Activated naive CD8-positive, alpha-beta T cell (primary cell): ENCODE measurements around the gene GTF2H4.
"Not testable (repeated sequence)": the region's sequence is repeated elsewhere in the genome, so short reads cannot be mapped to it uniquely, and the experiment has no call there.

Source experiments
- H3K27ac Mint-ChIP-seq: one replicate; pipeline ENCODE4 v1.8.0; 2021; ENCODE audit warnings: mixed read lengths
- H3K27me3 Mint-ChIP-seq: one replicate; pipeline ENCODE4 v1.8.0; 2021; ENCODE audit warnings: mixed read lengths
- H3K36me3 Mint-ChIP-seq: one replicate; pipeline ENCODE4 v1.8.0; 2021; ENCODE audit warnings: mixed read lengths
- H3K4me1 Mint-ChIP-seq: one replicate; pipeline ENCODE4 v1.8.0; 2021; ENCODE audit warnings: low read depth, mixed read lengths
- H3K4me3 Mint-ChIP-seq: one replicate; pipeline ENCODE4 v1.8.0; 2021; ENCODE audit warnings: mild to moderate bottlenecking, mixed read lengths
- H3K9me3 Mint-ChIP-seq: one replicate; pipeline ENCODE4 v1.8.0; 2021; ENCODE audit warnings: low read depth, mixed read lengths

GTF2H4 gene

GRCh38 chr6:30917041-30917440 lies 9.0 kb downstream of the GTF2H4 start:
- H3K4me3 Mint-ChIP-seq: peak overlapping the region; percentile 51
- H3K9me3 Mint-ChIP-seq: no peaks in the 10 kb centered on the region
- peaks cover 15% of the 10 kb centered on the region for H3K36me3 Mint-ChIP-seq
- H3K27ac Mint-ChIP-seq: no peak overlapping the region
- no peaks in the 10 kb centered on the region for H3K27me3 Mint-ChIP-seq
- H3K4me1 Mint-ChIP-seq: peaks cover 34% of the 10 kb centered on the region

GRCh38 chr6:30917487-30917886 lies 9.5 kb downstream of the GTF2H4 start:
- Mint-ChIP-seq H3K9me3 (no peaks in the 10 kb centered on the region), H3K27me3 (no peaks in the 10 kb centered on the region), H3K4me3 (no peak overlapping the region), H3K36me3 (peaks cover 15% of the 10 kb centered on the region), H3K27ac (no peak overlapping the region), H3K4me1 (peaks cover 34% of the 10 kb centered on the region)

DNA sequence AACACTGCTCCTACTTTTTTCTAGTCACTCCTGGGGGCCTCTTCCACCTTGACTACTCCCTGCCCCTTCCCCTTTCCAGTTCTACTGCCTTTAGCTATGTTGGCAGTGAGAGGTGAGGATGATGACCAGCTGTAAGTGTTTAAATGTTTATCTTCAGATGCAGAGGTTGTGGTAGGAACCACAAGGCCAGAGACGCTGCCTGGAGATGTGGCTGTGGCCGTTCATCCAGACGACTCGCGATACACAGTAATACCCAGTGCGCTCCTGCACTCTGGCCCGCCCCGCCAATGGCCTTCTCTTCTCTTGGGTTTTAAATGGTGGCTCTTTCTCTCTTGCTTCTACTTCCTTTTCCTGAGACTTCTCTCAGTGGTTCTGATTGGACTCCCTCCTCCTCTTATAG lies 10.7 kb downstream of the GTF2H4 start:
- H3K27me3 Mint-ChIP-seq: no peaks in the 10 kb centered on the region
- peaks cover 25% of the 10 kb centered on the region for H3K4me1 Mint-ChIP-seq
- no peak overlapping the region for H3K27ac Mint-ChIP-seq
- H3K36me3 Mint-ChIP-seq: peaks cover 15% of the 10 kb centered on the region
- no peak overlapping the region for H3K4me3 Mint-ChIP-seq
- H3K9me3 Mint-ChIP-seq: no peaks in the 10 kb centered on the region

- H3K4me3 Mint-ChIP-seq: no peak overlapping the region
- no peak overlapping the region for H3K27ac Mint-ChIP-seq
- H3K4me1 Mint-ChIP-seq: peaks cover 3% of the 10 kb centered on the region
- H3K36me3 Mint-ChIP-seq: peaks cover 12% of the 10 kb centered on the region
- H3K27me3 Mint-ChIP-seq: no peaks in the 10 kb centered on the region
- H3K9me3 Mint-ChIP-seq: no peaks in the 10 kb centered on the region
Observed at GRCh38 chr6:30922447-30922852, 14.4 kb downstream of the GTF2H4 start.

GRCh38 chr6:30924040-30924627 lies 16.1 kb downstream of the GTF2H4 start:
- H3K9me3 Mint-ChIP-seq, H3K4me1 Mint-ChIP-seq, H3K27me3 Mint-ChIP-seq, H3K4me3 Mint-ChIP-seq: not testable (repeated sequence)
- Mint-ChIP-seq H3K36me3 (peaks cover 16% of the 10 kb centered on the region), H3K27ac (peak overlapping the region; percentile 50)

- Mint-ChIP-seq H3K27ac (no peak overlapping the region), H3K9me3 (no peaks in the 10 kb centered on the region), H3K36me3 (peaks cover 14% of the 10 kb centered on the region), H3K4me3 (no peak overlapping the region), H3K27me3 (no peaks in the 10 kb centered on the region), H3K4me1 (no peaks in the 10 kb centered on the region)
Observed at GRCh38 chr6:30926644-30927043, 18.6 kb downstream of the GTF2H4 start.

- H3K4me3 Mint-ChIP-seq, H3K4me1 Mint-ChIP-seq, H3K9me3 Mint-ChIP-seq, H3K27me3 Mint-ChIP-seq, H3K27ac Mint-ChIP-seq: not testable (repeated sequence)
- H3K36me3 Mint-ChIP-seq: peaks cover 14% of the 10 kb centered on the region
Observed at GRCh38 chr6:30927080-30927479, 19.1 kb downstream of the GTF2H4 start.

DNA sequence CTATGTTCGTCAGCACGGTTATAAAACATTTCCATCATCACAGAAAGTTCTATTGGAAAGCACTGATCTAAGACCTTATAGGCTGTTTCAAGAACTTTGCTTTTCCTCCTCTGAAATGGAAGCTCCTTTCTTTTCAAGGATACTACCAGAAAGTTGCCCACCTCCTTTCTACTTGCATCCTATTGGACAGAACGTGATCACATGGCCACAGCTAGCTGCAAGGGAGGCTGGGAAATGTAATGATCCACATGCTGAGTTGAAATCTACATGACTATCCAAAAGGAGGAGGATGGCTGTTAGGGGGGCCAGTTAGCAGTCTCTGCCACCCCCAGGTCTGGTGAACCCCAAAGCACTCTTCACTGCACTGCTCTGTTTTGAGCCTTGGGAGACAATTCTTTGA lies 20.7 kb downstream of the GTF2H4 start:
- H3K27me3 Mint-ChIP-seq: no peaks in the 10 kb centered on the region

DNA sequence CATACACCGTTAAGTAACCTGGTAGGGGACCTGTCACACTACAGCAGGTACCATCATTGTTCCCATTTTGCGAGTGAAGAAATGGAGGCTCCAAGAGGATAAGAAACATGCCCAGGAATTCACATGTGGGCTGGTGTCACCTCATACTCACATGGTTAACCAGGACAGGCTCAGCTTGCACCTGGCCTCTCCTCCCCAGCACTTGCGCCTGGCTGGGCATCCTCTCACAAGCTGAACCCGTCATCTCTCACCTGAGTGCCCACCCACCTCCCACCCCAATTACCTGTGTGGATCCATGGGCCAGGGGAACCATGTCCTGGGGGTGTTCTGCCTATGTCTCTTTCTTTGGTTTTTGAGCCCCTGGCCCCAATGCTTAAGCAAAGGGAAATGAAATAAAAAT lies 22.5 kb downstream of the GTF2H4 start:
- Mint-ChIP-seq H3K27me3 (no peaks in the 10 kb centered on the region), H3K9me3 (no peaks in the 10 kb centered on the region), H3K36me3 (peaks cover 12% of the 10 kb centered on the region), H3K4me3 (no peak overlapping the region), H3K4me1 (no peaks in the 10 kb centered on the region), H3K27ac (no peak overlapping the region)

More for the DNA sequence above, 20.7 kb downstream of the GTF2H4 start:
- Mint-ChIP-seq H3K4me1 (no peaks in the 10 kb centered on the region), H3K4me3 (no peak overlapping the region), H3K36me3 (peaks cover 14% of the 10 kb centered on the region), H3K27ac (no peak overlapping the region), H3K9me3 (no peaks in the 10 kb centered on the region)

DNA sequence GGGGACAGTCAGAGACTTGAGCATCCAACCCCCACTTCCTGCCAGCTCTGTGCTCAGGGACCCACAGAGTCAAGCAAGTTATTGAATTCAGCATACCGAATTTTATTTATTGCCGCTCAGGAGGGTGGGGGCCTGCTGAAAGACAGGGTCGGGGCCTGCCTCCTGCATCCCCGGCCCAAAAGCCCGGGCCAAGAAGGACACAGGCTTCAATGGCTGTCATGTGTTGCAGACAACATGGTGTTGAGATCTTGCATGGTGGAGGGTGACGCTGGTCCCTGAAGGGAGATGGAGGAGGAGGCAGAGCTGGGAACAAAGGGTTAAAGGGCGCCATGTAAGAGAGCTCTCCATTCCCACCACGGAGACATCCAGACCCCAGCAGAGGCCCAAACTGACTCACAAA lies 23.3 kb downstream of the GTF2H4 start:
- Mint-ChIP-seq H3K27me3 (peaks cover 1% of the 10 kb centered on the region), H3K9me3 (no peaks in the 10 kb centered on the region)

GRCh38 chr6:30931969-30932645 lies 24.1 kb downstream of the GTF2H4 start, which contains the start of gene SFTA2:
Gene SFTA2 (minus strand): TSS chr6:30932170. CDS start chr6:30932096, 74 bp downstream.
- Mint-ChIP-seq H3K36me3 (peaks cover 9% of the 10 kb centered on the region), H3K27me3 (peaks cover 1% of the 10 kb centered on the region), H3K27ac (no peak within 1 kb of the TSS), H3K4me3 (no peak within 1 kb of the TSS), H3K4me1 (no peaks in the 10 kb centered on the region), H3K9me3 (no peaks in the 10 kb centered on the region)

More for the DNA sequence above, 23.3 kb downstream of the GTF2H4 start:
- no peak overlapping the region for H3K27ac Mint-ChIP-seq
- H3K4me1 Mint-ChIP-seq: no peaks in the 10 kb centered on the region
- H3K36me3 Mint-ChIP-seq: peaks cover 12% of the 10 kb centered on the region
- H3K4me3 Mint-ChIP-seq: no peak overlapping the region

GRCh38 chr6:30932665-30933365 lies 24.8 kb downstream of the GTF2H4 start:
- no peak overlapping the region for H3K4me3 Mint-ChIP-seq
- peaks cover 1% of the 10 kb centered on the region for H3K27me3 Mint-ChIP-seq
- H3K27ac Mint-ChIP-seq: no peak overlapping the region
- peaks cover 7% of the 10 kb centered on the region for H3K36me3 Mint-ChIP-seq
- no peaks in the 10 kb centered on the region for H3K4me1 Mint-ChIP-seq
- no peaks in the 10 kb centered on the region for H3K9me3 Mint-ChIP-seq

DNA sequence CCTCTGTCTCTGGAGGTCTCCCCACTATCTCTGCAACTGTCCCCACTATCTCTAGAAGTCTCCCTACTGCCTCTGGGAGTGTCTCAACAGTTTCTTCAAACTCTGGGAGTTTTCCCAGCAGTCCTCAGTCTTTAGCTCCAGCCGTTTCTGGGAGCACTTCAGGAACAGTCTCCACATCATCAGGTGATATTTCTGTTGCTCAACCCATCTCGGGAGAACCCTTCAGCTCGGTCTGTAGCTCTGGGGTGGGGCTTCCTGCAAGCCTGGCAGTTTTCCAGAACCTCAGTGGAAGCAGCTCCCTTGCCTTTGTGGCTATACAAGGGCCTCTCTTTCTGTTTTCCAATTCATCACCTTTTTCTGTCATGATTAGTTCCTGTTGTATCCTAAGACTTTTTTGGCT lies 27.0 kb downstream of the GTF2H4 start:
- Mint-ChIP-seq H3K9me3 (no peaks in the 10 kb centered on the region), H3K27me3 (peaks cover 2% of the 10 kb centered on the region), H3K4me3 (no peak overlapping the region), H3K36me3 (no peaks in the 10 kb centered on the region), H3K4me1 (no peaks in the 10 kb centered on the region), H3K27ac (no peak overlapping the region)

GRCh38 chr6:30937265-30937664 lies 29.3 kb downstream of the GTF2H4 start:
- no peaks in the 10 kb centered on the region for H3K36me3 Mint-ChIP-seq
- H3K27ac Mint-ChIP-seq: no peak overlapping the region
- H3K27me3 Mint-ChIP-seq: peaks cover 9% of the 10 kb centered on the region
- H3K4me1 Mint-ChIP-seq: no peaks in the 10 kb centered on the region
- no peak overlapping the region for H3K4me3 Mint-ChIP-seq
- no peaks in the 10 kb centered on the region for H3K9me3 Mint-ChIP-seq

DNA sequence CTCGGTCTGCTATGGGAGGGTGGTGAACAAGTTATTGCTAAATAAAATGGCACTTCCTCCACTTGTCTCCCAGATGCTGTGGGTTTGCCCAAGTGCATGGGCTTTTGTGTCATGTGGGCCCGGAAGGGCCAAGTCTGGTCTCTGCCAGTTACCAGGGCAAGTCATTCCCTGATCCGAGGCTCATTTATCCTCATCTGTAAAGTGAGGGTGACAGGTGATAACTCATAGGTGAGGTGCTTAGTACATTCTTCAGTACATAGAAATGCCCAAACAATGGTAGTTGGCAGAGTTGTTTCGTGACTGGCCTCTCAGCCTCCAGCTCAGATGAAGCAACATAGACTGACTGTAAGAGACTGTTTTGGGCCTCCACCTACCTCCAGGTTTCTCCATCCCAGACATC lies 30.7 kb downstream of the GTF2H4 start:
- H3K4me1 Mint-ChIP-seq: no peaks in the 10 kb centered on the region
- H3K9me3 Mint-ChIP-seq: no peaks in the 10 kb centered on the region
- no peak overlapping the region for H3K27ac Mint-ChIP-seq
- no peaks in the 10 kb centered on the region for H3K36me3 Mint-ChIP-seq
- no peak overlapping the region for H3K4me3 Mint-ChIP-seq
- H3K27me3 Mint-ChIP-seq: peaks cover 20% of the 10 kb centered on the region
